ENCODE data around the gene CMC1.
"Not testable (repeated sequence)": the region's sequence is repeated elsewhere in the genome, so short reads cannot be mapped to it uniquely, and the experiment has no call there.

The CMC1 gene

GRCh38 chr3:28241221-28242160, at the start of gene CMC1:
TSS of gene CMC1 (plus strand) at chr3:28241619. CDS start at chr3:28241794, 175 bp downstream.
- peak; percentile 92 for DNase-seq

- DNase-seq, result no peak
These were observed 43.3 kb upstream of the CMC1 start for GRCh38 chr3:28198161-28198560.

- DNase-seq, result no peak
These were observed 42.4 kb upstream of the CMC1 start for GRCh38 chr3:28198974-28199373.

- not testable (repeated sequence) for DNase-seq
These were observed 41.8 kb upstream of the CMC1 start for GRCh38 chr3:28199643-28200042.

GRCh38 chr3:28200366-28200848, 41.0 kb upstream of the CMC1 start:
- DNase-seq, result not testable (repeated sequence)

GRCh38 chr3:28206479-28206878, 34.9 kb upstream of the CMC1 start:
- no peak for DNase-seq

GRCh38 chr3:28207000-28207733, 34.3 kb upstream of the CMC1 start:
- no peak for DNase-seq

- no peak for DNase-seq
These were observed 30.3 kb upstream of the CMC1 start for GRCh38 chr3:28210968-28211713.

- no peak for DNase-seq
These were observed 28.7 kb upstream of the CMC1 start for GRCh38 chr3:28212681-28213080.

GRCh38 chr3:28215407-28215806, 26.0 kb upstream of the CMC1 start:
- DNase-seq, result no peak

- DNase-seq, result no peak
These were observed 23.1 kb upstream of the CMC1 start for GRCh38 chr3:28218071-28218916.

- DNase-seq, result no peak
These were observed 22.6 kb upstream of the CMC1 start for GRCh38 chr3:28218917-28219198.

GRCh38 chr3:28224430-28224829, 17.0 kb upstream of the CMC1 start:
- no peak for DNase-seq

- no peak for DNase-seq
These were observed 15.4 kb upstream of the CMC1 start for GRCh38 chr3:28226020-28226419.

GRCh38 chr3:28228623-28229022, 12.8 kb upstream of the CMC1 start:
- no peak for DNase-seq

GRCh38 chr3:28232659-28233058, 8.8 kb upstream of the CMC1 start:
- DNase-seq, result no peak

- DNase-seq, result no peak
These were observed 7.0 kb upstream of the CMC1 start for GRCh38 chr3:28234454-28234853.

GRCh38 chr3:28239108-28239507, 2.3 kb upstream of the CMC1 start:
- DNase-seq, result no peak

- DNase-seq, result peak; percentile 71
These were observed 978 bp upstream of the CMC1 start for GRCh38 chr3:28240441-28240840.

GRCh38 chr3:28242519-28242918, 1.1 kb downstream of the CMC1 start:
- no peak for DNase-seq

- DNase-seq, result no peak
These were observed 2.1 kb downstream of the CMC1 start for GRCh38 chr3:28243424-28244106.

- DNase-seq, result no peak
These were observed 3.1 kb downstream of the CMC1 start for GRCh38 chr3:28244491-28244890.
